ENCODE results near the gene MITF.

The MITF gene

DNA sequence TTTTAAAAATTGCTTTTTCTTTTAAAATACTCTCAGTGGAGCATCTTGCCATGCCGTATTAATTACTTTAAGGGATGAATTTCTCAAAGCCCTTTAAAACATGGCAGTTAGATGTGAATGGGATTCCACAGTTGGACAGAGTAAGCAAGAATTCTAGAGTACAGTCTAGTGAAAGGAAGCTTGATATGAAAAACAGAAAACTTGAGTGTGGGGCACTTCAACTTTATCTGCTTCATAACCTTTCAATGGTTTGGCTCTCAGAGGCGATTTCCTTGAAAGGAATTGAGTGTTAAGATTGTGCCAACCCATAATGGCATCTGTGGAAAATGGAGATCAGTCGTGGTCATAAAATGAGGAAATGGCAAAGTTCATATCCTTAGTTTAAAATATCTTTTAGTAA, 132.6 kb downstream of the MITF start:
- no peak overlapping the region for H3K4me3 ChIP-seq (ENCODE audit: low read depth, low read length)
- DNase-seq (ENCODE audit: low read depth): no peak
- TF ChIP-seq, protein P1, sequence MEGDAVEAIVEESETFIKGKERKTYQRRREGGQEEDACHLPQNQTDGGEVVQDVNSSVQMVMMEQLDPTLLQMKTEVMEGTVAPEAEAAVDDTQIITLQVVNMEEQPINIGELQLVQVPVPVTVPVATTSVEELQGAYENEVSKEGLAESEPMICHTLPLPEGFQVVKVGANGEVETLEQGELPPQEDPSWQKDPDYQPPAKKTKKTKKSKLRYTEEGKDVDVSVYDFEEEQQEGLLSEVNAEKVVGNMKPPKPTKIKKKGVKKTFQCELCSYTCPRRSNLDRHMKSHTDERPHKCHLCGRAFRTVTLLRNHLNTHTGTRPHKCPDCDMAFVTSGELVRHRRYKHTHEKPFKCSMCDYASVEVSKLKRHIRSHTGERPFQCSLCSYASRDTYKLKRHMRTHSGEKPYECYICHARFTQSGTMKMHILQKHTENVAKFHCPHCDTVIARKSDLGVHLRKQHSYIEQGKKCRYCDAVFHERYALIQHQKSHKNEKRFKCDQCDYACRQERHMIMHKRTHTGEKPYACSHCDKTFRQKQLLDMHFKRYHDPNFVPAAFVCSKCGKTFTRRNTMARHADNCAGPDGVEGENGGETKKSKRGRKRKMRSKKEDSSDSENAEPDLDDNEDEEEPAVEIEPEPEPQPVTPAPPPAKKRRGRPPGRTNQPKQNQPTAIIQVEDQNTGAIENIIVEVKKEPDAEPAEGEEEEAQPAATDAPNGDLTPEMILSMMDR (IDR thresholded peaks at IDR 0.05; ENCODE audit: low read depth, low read length): no peak
- TF ChIP-seq POLR2A (IDR thresholded peaks at IDR 0.05; ENCODE audit: extremely low read depth, insufficient read length) (no peak), MYC (IDR thresholded peaks at IDR 0.05; ENCODE audit: low read depth, low read length) (no peak)
- TF ChIP-seq, protein P2, sequence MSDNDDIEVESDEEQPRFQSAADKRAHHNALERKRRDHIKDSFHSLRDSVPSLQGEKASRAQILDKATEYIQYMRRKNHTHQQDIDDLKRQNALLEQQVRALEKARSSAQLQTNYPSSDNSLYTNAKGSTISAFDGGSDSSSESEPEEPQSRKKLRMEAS (IDR thresholded peaks at IDR 0.05; ENCODE audit: low read depth, low read length): no peak

DNA sequence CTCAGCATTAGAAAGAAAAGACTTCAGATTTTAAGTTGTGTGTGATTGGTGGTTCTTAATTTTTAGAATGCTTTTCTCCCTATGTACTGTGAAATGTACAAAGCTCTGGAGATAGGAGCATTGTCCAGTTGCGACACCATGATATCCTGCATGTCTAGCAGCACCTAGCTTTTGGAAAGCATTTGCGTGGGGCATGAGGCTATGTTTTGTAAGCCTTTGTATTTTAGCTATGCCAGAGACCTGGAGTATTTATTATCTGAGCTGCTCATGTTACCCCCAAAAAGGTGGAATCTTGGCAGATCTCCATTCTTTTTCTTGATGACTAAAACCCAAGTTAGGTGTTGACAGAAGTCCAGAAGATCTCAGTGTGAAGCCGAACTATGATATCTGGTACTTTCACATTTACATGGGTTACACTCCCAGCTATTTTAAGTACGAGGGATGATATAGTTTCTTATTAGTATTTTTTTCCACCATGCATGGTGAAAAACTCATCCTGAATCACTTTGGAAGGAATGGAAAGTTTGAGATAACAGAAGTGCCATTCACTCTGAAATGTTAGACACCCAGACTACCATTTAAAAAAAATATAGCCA, 133.6 kb downstream of the MITF start:
- no peak for DNase-seq (ENCODE audit: low read depth)
- TF ChIP-seq, protein P1 (IDR thresholded peaks at IDR 0.05; ENCODE audit: low read depth, low read length): no peak
- TF ChIP-seq, protein P2 (IDR thresholded peaks at IDR 0.05; ENCODE audit: low read depth, low read length): no peak
- no peak for TF ChIP-seq POLR2A (IDR thresholded peaks at IDR 0.05; ENCODE audit: extremely low read depth, insufficient read length)
- TF ChIP-seq MYC (IDR thresholded peaks at IDR 0.05; ENCODE audit: low read depth, low read length): no peak

DNA sequence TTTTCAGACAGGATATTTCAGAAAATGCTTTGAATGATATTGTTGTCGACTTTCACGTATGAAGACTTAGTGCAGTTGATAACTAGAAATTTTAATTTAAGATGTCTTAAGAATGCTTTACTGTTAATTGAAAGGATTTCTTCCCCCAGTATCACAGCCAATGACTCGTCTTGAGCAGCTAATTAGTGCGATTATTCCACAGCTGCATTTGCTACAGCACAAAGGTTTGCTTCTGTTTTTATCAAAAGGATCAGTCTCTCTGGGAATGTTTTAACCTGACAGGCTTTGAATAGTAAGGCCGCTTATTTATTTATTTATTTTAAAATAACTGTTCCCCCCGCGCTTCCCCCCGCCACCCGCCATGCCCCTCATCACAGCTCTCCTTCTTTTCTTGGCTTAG, 136.8 kb downstream of the MITF start:
- TF ChIP-seq, protein P1 (IDR thresholded peaks at IDR 0.05; ENCODE audit: low read depth, low read length): no peak
- no peak for TF ChIP-seq MYC (IDR thresholded peaks at IDR 0.05; ENCODE audit: low read depth, low read length)
- TF ChIP-seq, protein P2 (IDR thresholded peaks at IDR 0.05; ENCODE audit: low read depth, low read length): no peak
- TF ChIP-seq POLR2A (IDR thresholded peaks at IDR 0.05; ENCODE audit: extremely low read depth, insufficient read length): no peak
- DNase-seq (ENCODE audit: low read depth): no peak
- no peak overlapping the region for H3K4me3 ChIP-seq (ENCODE audit: low read depth, low read length)

More for the DNA sequence above, 133.6 kb downstream of the MITF start:
- H3K4me3 ChIP-seq (ENCODE audit: low read depth, low read length): no peak overlapping the region

DNA sequence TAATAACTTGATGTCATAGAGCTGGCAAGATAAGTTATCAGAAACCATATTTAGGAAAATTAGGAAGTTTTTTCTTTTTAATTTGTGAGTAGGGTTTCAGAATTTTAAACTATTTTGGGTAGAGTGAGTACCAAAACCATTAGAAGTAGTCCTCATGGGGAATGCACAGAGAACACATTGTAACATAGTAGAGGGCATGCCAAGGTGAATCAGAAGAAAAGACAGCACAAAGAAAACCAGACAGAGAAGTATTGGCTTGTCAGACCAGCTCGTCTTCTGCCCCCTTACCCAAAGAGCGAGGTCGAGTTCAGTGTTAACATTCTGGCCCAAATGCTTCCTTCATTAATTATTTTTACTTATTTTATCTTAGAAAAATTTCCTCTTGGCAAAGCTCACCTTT, 139.0 kb downstream of the MITF start:
- no peak for DNase-seq (ENCODE audit: low read depth)
- H3K4me3 ChIP-seq (ENCODE audit: low read depth, low read length): no peak overlapping the region
- TF ChIP-seq, protein P1 (IDR thresholded peaks at IDR 0.05; ENCODE audit: low read depth, low read length): no peak
- TF ChIP-seq MYC (IDR thresholded peaks at IDR 0.05; ENCODE audit: low read depth, low read length): no peak
- TF ChIP-seq, protein P2 (IDR thresholded peaks at IDR 0.05; ENCODE audit: low read depth, low read length): no peak
- no peak for TF ChIP-seq POLR2A (IDR thresholded peaks at IDR 0.05; ENCODE audit: extremely low read depth, insufficient read length)

DNA sequence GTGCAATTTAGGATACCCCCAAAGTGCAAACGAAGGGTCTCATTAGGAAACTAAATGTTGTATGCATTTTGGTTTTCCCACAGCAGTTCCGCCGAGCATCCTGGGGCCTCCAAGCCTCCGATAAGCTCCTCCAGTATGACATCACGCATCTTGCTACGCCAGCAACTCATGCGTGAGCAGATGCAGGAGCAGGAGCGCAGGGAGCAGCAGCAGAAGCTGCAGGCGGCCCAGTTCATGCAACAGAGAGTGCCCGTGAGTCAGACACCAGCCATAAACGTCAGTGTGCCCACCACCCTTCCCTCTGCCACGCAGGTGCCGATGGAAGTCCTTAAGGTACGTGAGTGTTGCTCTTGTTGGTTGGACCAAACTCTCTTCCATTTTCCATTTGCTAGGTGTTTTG, 139.8 kb downstream of the MITF start:
- no peak for DNase-seq (ENCODE audit: low read depth)
- no peak for TF ChIP-seq POLR2A (IDR thresholded peaks at IDR 0.05; ENCODE audit: extremely low read depth, insufficient read length)
- TF ChIP-seq, protein P2 (IDR thresholded peaks at IDR 0.05; ENCODE audit: low read depth, low read length): no peak
- TF ChIP-seq, protein P1 (IDR thresholded peaks at IDR 0.05; ENCODE audit: low read depth, low read length): no peak
- TF ChIP-seq MYC (IDR thresholded peaks at IDR 0.05; ENCODE audit: low read depth, low read length): no peak
- H3K4me3 ChIP-seq (ENCODE audit: low read depth, low read length): no peak overlapping the region
